KMS-11 (cell line): ENCODE measurements around the gene ABCA3.

ENCODE experiments used
- H2AFZ ChIP-seq: fragments of 200-600 bp; sonication (generic); 2 replicates; pipeline ENCODE4 v1.6.1; 2016; ENCODE audit warnings: antibody characterized with exemption, mixed run types, low read depth
- H3K27ac ChIP-seq: fragments of 200-600 bp; sonication (generic); 2 replicates; pipeline ENCODE4 v1.6.1; 2016; ENCODE audit warnings: mild to moderate bottlenecking, mixed run types
- H3K27me3 ChIP-seq: fragments of 200-600 bp; sonication (generic); 2 replicates; pipeline ENCODE4 v1.6.1; 2017; ENCODE audit warnings: mild to moderate bottlenecking, low read depth, mixed run types, moderate library complexity; ENCODE audit not compliant: insufficient read depth
- H3K36me3 ChIP-seq: fragments of 200-600 bp; sonication (generic); 2 replicates; pipeline ENCODE4 v1.6.1; 2017; ENCODE audit warnings: mild to moderate bottlenecking, mixed run types; ENCODE audit not compliant: insufficient read depth
- H3K4me1 ChIP-seq: fragments of 200-600 bp; sonication (generic); 2 replicates; pipeline ENCODE4 v1.6.1; 2016; ENCODE audit warnings: mild to moderate bottlenecking, low read depth, mixed run types; ENCODE audit not compliant: poor library complexity, severe bottlenecking
- H3K4me2 ChIP-seq: fragments of 200-600 bp; sonication (generic); 2 replicates; pipeline ENCODE4 v1.7.0; 2016; ENCODE audit warnings: mild to moderate bottlenecking, mixed run types
- H3K4me3 ChIP-seq: fragments of 200-600 bp; sonication (generic); IDR thresholded peaks from 2 replicates; pipeline ENCODE4 v1.6.1; 2017; ENCODE audit warnings: low read depth, low read length, mixed read lengths; ENCODE audit not compliant: insufficient read depth
- H3K79me2 ChIP-seq: fragments of 200-600 bp; sonication (generic); 2 replicates; pipeline ENCODE4 v1.6.1; 2016; ENCODE audit warnings: low read depth, mixed run types; ENCODE audit not compliant: insufficient read depth
- H3K9ac ChIP-seq: fragments of 200-600 bp; sonication (generic); 2 replicates; pipeline ENCODE4 v1.6.1; 2016; ENCODE audit warnings: mild to moderate bottlenecking, mixed run types
- H4K20me1 ChIP-seq: fragments of 200-600 bp; sonication (generic); 2 replicates; pipeline ENCODE4 v1.6.1; 2016; ENCODE audit warnings: mild to moderate bottlenecking, mixed run types; ENCODE audit not compliant: insufficient read depth
- TF ChIP-seq, protein P1 (sequence below): fragments of 200-600 bp; sonication (generic); conservative IDR thresholded peaks from 2 replicates; pipeline ENCODE4 v1.6.1; 2017; ENCODE audit warnings: low read depth, mild to moderate bottlenecking, antibody characterized with exemption, low read length, moderate library complexity, mixed read lengths

Gene ABCA3

DNA sequence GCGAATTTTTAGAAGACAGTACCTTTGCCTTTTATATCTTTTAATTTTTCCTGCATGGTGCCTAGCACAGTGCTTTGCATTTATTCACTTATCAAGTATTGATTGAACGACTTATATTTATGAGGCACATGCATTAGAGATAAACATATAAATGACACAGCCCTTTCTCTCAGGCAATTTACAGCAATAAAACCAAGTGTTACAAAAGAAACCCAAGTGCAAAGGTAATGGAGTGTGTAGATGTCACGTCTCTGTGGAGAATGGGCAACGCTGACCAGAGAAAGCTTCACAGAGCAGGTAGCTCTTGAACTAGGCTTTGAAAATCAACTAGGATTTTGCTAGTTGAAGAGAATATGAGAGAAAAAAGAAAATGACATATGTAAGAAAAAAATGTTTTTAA lies 32.6 kb upstream of the ABCA3 start:
- no peaks in the 10 kb centered on the region for H3K79me2 ChIP-seq
- H3K36me3 ChIP-seq: no peaks in the 10 kb centered on the region
- H3K4me3 ChIP-seq: no peak overlapping the region
- H3K4me1 ChIP-seq: no peaks in the 10 kb centered on the region
- no peak overlapping the region for H3K4me2 ChIP-seq
- no peak overlapping the region for H3K9ac ChIP-seq
- no peaks in the 10 kb centered on the region for H3K27me3 ChIP-seq
- H3K27ac ChIP-seq: no peak overlapping the region
- no peak overlapping the region for H2AFZ ChIP-seq
- no peaks in the 10 kb centered on the region for H4K20me1 ChIP-seq
- TF ChIP-seq, protein P1, sequence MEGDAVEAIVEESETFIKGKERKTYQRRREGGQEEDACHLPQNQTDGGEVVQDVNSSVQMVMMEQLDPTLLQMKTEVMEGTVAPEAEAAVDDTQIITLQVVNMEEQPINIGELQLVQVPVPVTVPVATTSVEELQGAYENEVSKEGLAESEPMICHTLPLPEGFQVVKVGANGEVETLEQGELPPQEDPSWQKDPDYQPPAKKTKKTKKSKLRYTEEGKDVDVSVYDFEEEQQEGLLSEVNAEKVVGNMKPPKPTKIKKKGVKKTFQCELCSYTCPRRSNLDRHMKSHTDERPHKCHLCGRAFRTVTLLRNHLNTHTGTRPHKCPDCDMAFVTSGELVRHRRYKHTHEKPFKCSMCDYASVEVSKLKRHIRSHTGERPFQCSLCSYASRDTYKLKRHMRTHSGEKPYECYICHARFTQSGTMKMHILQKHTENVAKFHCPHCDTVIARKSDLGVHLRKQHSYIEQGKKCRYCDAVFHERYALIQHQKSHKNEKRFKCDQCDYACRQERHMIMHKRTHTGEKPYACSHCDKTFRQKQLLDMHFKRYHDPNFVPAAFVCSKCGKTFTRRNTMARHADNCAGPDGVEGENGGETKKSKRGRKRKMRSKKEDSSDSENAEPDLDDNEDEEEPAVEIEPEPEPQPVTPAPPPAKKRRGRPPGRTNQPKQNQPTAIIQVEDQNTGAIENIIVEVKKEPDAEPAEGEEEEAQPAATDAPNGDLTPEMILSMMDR: no peak

- Histone ChIP-seq H3K9ac (no peak overlapping the region), H3K36me3 (no peaks in the 10 kb centered on the region), H3K27me3 (no peaks in the 10 kb centered on the region), H3K4me3 (no peak overlapping the region), H2AFZ (no peak overlapping the region), H3K27ac (no peak overlapping the region), H3K79me2 (no peaks in the 10 kb centered on the region), H4K20me1 (no peaks in the 10 kb centered on the region), H3K4me2 (no peak overlapping the region), H3K4me1 (no peaks in the 10 kb centered on the region)
- TF ChIP-seq, protein P1: no peak
These were observed 32.2 kb upstream of the ABCA3 start for GRCh38 chr16:2372684-2373083.

DNA sequence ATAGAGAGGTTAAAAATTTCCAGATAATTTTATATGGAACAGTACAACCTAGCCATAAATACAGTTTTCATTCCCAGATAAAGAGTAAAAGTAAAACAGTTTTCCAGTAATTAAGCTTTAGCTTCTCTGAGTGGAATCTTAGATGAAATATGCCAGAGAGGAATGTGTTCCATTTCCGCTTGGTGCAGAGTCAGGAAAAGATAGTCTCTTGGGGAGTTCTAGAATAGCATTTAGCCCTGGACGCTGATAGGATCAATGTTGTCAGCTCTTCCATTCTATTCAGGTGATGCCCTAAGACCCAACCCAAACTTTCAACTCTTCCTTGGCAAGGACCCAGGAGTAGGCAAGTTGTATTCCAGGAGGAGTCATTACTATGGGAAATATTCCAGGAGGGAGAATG lies 30.9 kb upstream of the ABCA3 start:
- TF ChIP-seq, protein P1: no peak
- Histone ChIP-seq H3K4me1 (no peaks in the 10 kb centered on the region), H3K9ac (no peak overlapping the region), H2AFZ (no peak overlapping the region), H3K4me2 (no peak overlapping the region), H3K27ac (no peak overlapping the region), H3K36me3 (no peaks in the 10 kb centered on the region), H3K4me3 (no peak overlapping the region), H4K20me1 (no peaks in the 10 kb centered on the region), H3K79me2 (no peaks in the 10 kb centered on the region), H3K27me3 (no peaks in the 10 kb centered on the region)

GRCh38 chr16:2370721-2371120 lies 30.2 kb upstream of the ABCA3 start:
- Histone ChIP-seq H3K79me2 (no peaks in the 10 kb centered on the region), H2AFZ (no peak overlapping the region), H4K20me1 (no peaks in the 10 kb centered on the region), H3K27ac (no peak overlapping the region), H3K36me3 (no peaks in the 10 kb centered on the region), H3K27me3 (no peaks in the 10 kb centered on the region), H3K4me2 (no peak overlapping the region), H3K9ac (no peak overlapping the region), H3K4me3 (no peak overlapping the region), H3K4me1 (no peaks in the 10 kb centered on the region)
- TF ChIP-seq, protein P1: no peak
